CD4-positive, alpha-beta T cell treated with Interleukin-4 for 1 hour (primary cell): ENCODE data around the gene BTNL2.
"Not testable (repeated sequence)": the region's sequence is repeated elsewhere in the genome, so short reads cannot be mapped to it uniquely, and the experiment has no call there.

Experiments used
- DNase-seq, 2 donors: peaks; one replicate each; pipeline ENCODE4 v3.0.0-alpha.2; 2020 to 2022

The BTNL2 gene, protein sequence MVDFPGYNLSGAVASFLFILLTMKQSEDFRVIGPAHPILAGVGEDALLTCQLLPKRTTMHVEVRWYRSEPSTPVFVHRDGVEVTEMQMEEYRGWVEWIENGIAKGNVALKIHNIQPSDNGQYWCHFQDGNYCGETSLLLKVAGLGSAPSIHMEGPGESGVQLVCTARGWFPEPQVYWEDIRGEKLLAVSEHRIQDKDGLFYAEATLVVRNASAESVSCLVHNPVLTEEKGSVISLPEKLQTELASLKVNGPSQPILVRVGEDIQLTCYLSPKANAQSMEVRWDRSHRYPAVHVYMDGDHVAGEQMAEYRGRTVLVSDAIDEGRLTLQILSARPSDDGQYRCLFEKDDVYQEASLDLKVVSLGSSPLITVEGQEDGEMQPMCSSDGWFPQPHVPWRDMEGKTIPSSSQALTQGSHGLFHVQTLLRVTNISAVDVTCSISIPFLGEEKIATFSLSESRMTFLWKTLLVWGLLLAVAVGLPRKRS

DNA sequence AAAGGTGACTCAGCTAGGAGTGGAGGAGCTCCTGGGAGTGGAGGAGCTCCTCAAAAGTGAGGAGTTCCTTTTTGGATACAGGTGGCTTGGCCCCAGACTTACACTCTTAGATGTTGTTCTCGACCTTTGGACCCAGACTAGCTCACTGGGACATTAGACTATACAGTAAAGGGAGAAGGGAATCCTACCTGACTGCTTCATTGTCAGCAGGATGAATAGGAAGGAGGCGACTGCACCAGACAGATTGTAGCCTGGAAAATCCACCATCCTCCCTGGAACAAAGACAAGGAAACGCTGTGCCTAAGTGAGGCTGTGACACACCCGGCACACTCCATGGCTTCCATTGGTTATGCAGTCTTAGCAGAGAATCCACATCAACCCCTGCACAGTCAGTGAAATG, at the start of gene BTNL2:
TSS of gene BTNL2 (minus strand) at position 325 of the 400 bp plus-strand sequence. CDS start at position 267, 58 bp downstream.
- DNase-seq = no peak

DNA sequence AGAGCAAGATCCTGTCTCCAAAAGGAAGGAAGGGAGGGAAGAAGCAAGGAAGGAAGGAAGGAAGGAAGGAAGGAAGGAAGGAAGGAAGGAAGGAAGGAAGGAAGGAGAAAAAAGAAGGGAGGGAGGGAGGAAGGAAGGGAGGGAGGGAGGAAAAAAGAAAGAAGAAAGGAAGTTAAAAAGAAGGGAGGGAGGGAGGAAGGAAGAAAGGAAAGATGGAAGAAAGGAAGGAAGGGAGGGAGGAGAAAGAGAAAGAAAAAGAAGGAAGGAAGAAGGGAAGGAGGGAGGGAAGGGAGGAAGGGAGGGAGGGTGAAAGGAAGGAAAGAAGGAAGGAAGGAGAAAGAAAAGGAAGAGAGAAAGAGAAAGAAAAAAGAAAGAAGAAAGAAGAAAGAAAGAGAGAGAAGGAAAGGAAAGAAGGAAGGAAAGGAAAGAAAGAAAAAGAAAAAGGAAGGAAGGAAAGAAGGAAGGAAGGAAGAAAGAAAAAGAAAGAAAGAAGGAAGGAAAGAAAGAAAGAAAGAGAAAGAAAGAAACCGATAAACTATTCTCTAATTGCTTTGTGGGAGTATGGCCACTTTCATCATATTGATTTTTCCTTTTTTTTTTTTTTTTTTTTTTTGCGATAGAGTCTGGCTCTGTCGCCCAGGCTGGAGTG, 42.2 kb upstream of the BTNL2 start:
- DNase-seq = no peak

DNA sequence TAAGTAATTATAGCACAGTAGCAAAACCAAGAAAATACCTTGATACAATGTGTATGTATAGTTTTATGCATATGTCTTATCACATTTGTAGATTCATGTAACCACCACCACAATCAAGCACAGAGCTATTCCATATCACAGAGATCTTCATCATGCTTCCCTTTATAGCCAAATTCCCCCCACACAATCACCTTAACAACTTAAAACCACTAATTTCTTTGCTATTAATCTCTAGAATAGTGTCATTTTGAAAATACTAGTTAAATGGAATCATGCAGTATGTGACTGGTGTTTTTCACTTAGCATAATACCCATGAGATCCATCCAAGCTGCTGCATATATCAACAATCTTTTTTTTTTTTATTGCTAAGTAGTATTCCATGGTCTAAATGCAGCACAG, 41.0 kb upstream of the BTNL2 start:
- DNase-seq = no peak

DNA sequence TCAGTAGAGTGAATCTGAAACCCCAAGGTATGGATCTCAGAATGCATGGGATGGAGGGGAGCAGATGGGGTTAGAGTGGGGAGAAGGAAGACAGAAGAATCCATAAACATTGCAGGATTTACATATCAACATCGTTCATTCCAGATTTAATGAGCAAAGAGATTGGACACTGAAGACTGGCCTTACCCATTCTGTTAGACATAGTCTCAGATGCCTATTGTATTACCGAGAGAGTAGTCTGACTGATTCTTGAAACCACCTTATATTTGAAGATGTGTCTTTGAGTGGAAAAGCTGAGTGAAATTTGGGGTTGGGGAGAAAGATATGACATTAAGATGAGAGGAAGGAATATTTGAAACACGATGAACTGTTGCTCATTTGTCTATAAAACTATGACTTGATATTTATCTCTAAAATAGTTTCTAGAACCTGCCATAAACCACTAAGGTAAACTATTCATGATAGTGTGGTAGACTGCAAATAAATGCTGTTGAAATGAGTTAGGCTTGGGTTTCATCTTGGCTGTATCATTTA, 38.4 kb upstream of the BTNL2 start:
- no peak for DNase-seq

DNA sequence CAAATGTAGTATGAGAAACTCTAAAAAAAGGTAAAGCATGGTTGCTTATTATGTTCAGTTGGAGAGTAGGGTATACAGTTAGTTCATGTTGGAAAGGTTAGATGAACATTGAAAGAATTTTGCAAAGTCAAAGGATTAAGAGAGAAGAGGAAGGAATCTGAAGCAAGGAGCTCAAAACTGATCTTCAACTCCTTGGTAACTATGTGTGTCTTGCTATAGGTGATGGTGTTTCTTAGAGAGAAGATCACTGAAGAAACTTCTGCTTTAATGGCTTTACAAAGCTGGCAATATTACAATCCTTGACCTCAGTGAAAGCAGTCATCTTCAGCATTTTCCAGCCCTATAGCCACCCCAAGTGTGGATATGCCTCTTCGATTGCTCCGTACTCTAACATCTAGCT, 37.5 kb upstream of the BTNL2 start:
- no peak for DNase-seq

DNA sequence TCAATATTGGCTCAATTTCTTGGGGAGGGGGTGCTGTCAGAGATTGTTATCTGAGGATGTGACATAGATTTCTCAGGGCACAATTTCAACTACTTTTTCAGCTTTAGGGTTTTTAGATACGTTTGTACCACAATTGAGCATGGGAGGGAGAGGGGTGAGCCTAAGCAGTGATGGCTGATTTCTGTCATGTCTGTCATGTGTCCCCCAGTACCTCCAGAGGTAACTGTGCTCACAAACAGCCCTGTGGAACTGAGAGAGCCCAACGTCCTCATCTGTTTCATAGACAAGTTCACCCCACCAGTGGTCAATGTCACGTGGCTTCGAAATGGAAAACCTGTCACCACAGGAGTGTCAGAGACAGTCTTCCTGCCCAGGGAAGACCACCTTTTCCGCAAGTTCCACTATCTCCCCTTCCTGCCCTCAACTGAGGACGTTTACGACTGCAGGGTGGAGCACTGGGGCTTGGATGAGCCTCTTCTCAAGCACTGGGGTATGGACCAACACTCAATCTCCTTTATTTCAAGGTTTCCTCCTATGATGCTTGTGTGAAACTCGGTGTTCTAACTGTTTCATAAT, 36.1 kb upstream of the BTNL2 start:
- DNase-seq = no peak

DNA sequence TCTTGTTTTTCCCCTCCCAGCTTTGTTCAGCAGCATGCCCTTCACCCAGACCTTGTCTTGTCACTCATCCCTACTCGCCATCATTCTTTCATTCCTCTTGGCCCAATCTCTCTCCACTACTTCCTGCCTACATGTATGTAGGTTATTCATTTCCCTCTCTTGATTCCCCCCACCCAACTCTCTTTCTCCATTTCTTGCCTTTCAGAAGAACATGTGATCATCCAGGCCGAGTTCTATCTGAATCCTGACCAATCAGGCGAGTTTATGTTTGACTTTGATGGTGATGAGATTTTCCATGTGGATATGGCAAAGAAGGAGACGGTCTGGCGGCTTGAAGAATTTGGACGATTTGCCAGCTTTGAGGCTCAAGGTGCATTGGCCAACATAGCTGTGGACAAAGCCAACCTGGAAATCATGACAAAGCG, 35.3 kb upstream of the BTNL2 start:
- DNase-seq = no peak

DNA sequence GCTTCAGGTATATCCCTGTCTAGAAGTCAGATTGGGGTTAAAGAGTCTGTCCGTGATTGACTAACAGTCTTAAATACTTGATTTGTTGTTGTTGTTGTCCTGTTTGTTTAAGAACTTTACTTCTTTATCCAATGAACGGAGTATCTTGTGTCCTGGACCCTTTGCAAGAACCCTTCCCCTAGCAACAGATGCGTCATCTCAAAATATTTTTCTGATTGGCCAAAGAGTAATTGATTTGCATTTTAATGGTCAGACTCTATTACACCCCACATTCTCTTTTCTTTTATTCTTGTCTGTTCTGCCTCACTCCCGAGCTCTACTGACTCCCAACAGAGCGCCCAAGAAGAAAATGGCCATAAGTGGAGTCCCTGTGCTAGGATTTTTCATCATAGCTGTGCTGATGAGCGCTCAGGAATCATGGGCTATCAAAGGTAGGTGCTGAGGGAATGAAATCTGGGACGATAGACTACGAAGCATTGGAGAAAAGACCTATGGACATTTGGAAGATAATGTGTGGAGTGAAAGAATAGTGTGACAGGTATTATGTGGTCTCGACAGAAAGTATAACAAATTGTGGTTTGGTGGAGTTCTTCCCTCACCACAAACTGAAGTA, 32.7 kb upstream of the BTNL2 start, which contains the start of gene HLA-DRA:
TSS of gene HLA-DRA (plus strand) at position 286 of the 613 bp plus-strand sequence. CDS start at position 350, 64 bp downstream.
- DNase-seq = peak; percentile 71 to 92

DNA sequence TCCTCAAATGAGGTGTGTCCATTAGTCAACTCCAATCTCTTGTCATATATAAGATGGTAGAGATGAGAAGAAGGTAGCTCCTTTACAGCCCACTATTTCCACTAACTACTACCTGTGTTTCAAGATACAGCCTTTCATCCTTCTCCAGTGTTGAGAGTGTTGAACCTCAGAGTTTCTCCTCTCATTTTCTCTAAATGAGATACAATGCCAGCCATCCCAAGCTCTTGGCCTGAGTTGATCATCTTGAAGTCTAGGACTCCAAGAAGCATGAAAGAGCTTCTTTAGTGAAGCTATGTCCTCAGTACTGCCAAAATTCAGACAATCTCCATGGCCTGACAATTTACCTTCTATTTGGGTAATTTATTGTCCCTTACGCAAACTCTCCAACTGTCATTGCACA, 32.2 kb upstream of the BTNL2 start:
- no peak for DNase-seq

DNA sequence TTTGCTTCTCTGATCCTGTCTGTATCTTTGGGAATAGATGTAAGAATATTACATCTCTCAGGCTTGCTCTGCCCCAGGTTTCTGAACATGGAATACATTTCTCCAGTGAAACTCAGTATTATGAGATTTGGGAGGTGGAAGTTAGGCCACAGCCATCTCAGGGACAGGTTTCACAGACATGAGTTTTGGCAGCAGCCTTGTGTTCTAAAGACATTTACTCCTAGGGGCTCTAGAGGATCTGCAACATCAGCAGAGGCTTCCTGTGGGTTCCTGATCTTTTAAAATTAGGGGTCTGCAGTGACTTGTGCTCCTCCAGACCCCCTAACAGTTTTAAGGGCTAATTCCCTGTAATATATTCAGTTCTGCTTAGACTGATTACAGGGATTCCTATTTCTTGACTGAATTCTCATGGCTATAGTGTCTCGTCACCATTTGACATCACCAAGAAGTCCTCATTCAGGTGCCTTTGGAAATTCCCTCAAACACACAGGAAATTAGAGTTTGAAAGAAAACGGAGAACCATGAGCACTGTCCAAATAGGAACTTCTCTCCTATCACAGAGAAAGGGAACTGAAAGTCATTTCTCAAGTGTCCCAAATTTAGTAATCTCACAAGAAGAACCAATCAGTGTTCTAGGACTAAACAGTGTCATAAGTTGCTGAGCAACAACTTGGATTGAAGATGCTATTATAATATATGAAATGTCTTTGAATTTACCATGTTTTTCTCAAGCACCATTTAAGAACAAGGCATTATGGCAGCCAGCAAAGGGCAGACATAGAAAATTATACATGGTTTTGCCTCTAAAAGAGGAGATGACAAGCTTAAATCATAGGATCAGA, 30.2 kb upstream of the BTNL2 start:
- DNase-seq = peak; percentile 36 to 66

DNA sequence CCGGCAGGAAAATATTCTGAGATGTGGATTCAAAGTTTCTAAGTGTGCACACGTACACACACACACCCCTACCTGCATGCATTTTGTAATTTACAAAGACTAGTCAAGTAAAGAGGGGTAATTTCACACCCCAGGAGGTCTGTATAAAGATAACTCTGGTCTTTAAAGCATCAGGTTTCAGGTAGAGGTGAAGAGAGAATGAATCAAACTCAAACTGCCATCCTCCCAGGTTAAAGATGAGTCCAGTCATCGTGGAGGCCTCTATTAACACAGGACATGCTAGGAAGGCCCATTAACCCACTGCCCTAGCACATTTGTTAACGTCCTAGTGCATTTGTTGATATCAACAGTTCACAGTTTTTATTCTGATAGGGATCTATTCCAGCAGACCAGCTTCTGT, 29.2 kb upstream of the BTNL2 start:
- no peak for DNase-seq

DNA sequence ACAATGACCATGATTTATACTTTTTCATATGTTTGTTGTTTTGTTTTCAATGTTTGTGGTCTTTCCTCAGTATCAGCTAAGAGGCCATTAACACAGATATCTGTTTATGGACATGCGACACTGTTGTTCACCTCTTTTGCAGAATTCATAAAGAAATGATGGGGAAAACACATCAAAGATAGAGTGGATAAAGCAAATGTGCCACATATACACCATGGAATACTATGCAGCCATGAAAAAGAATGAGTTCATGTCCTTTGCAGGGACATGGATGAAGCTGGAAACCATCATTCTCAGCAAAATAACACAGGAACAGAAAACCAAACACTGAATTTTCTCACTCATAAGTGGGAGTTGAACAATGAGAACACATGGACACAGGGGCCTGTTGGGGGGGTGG, 27.0 kb upstream of the BTNL2 start:
- DNase-seq = not testable (repeated sequence)

DNA sequence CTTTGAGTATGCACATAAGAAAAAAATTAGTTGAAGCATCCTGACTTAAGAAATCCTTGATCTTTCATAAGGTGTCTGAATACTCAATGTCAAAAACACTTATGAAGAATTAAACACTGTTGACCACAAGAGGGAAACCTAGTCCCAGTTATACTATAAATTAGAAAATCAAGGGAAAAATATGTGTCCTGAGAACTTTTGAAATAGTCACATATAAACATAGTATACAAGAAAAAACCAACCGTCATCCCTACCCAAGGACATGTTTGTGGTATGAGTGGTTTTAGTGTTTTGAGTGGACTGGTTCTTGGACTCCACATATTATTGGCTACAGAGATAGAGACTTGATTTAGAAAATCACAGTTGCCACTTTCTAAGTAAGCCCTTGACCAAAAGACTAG, 25.1 kb upstream of the BTNL2 start:
- DNase-seq = peak in 1 of 2 donors; percentile 63

DNA sequence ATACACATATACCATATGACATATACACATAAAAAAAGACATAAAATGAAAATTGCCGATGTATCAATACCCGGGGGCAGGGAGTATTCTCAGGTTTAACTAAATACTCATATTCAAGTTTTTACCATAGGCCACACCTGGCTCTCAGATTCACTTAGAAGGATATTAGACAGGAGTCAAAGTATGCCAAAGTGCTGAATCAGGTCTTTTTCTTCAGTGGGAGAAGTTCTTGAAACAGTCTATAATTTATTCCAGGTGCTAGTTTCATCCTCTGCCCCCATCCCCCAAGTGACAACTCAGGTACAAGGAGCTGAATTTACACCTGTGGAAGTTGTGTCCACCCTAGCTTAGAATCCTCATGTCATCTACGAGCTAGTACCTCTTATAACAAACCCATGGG, 24.2 kb upstream of the BTNL2 start:
- DNase-seq = no peak

DNA sequence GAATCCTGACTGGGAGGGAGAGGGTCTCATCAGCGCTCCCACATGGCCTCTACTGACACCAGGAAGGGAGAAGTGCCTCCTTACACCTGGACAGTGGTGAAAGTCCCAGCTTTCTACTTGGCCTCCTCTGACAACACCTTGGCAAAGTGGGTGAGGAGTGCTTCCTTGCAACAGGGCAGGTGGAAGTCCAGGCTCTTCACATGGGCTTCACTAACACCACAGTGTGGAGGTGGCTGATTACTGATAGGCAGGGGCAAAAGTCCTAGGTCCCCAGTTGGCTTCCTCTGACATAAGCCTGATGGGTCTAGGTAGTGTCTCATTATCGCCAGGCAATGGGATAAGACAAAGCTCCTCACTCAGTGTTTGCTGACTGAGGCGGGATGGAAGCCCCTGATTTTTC, 23.2 kb upstream of the BTNL2 start:
- no peak for DNase-seq

DNA sequence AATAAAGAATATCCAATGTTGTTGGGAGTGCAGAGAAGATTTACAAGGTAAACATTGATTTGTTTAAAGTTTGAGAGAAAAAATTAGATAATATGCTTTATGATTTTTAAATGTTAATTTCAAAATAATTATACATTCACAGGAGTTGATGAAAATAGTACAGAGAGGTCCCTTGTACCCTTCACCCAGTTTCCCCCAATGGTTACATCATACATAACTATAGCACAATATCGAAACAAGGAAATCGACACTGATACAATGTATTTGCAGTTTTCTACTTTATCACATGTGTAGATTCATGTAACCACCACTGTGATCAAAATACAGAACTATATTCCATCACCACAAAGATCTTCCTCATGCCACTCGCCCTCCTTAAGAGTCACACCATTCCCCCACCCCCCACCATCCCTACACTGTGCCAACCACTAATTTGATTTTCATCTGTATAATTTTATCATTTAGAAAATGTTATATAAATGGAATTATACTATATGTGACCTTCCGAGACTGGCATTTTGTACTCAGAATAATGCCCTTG, 21.0 kb upstream of the BTNL2 start:
- no peak for DNase-seq

DNA sequence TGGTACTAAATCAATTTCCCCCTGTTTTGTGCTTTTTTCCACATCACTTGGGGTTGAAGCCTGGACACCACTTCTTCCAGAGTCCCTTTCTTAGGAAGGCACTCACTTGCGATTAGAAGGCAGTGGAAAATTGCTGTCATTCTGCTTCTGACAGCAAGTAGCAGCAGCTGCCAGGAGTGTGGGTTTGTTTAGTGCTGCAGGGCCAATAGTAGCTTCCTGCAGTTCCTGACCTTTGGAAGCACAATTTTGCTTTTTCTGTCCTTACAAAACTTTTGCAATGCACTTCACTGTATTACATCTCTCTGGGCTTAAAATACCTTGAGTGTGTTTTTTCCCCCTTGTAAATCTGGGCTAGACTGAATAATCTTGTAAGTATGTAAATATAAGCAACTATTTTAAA, 20.2 kb upstream of the BTNL2 start:
- no peak for DNase-seq

DNA sequence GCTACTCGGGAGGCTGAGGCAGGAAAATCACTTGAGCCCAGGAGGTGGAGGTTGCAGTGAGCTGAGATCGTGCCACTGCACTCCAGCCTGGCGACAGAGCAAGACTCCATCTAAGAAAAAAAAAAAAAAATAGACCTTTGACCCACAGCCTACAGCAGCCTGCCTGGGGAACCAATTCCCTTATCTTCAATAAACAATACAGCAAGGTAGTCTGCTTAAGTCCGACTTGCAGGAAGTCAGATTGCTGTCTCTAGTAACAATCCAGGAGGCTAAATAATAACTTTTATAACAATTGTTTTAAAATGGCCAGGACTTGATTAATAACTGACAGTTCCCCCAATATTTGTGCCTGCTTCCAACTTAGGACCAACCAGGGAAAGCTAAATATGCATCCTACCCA, 19.4 kb upstream of the BTNL2 start:
- no peak for DNase-seq

DNA sequence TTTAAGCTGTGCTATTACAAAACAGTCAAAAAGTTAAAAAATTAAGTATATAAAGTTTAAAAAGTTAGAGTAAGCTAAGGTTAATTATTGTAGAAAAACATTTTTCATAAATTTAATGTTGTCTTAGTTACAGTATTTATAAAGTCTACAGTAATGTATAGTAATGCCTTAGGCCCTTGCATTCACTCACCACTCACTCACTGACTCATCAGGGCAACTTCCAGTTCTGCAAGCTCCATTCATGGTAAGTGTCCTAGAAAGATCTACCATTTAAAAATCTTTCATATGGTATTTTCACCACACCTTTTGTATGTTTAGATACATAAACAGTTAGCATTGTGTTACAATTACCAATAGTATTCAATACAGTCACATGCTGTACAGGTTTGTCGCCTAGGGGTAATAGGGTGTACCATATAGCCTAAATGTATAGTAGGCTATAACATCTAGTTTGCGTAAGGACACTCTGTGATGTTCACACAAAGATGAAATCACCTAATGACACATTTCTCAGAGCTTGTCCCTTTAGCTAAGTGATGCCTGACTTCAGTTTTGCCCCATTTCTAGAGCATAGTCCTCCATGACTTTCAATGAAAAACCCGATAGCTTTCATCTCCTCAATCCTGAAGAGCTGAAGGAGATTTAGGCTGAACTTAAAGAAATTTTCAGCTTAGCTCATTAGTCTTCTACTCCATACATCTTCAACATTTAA, 17.8 kb upstream of the BTNL2 start:
- no peak for DNase-seq

DNA sequence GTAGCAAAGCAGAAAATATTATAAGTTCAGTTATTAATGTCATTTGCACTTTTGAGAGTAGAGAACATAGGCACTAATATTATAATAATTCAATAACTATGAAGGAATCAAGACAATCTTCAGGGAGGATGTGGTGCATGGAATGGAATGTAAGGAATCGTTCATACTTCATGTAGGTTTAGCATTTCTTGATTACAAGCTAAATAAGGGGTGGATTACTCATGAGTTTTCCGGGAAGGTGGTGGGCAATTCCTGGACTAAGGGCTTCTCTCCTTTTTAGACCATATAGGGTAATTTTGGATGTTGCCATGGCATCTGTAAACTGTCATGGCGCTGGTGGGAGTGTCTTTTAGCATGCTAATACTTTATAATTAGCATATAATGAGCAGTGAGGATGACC, 9.1 kb upstream of the BTNL2 start:
- DNase-seq = no peak

DNA sequence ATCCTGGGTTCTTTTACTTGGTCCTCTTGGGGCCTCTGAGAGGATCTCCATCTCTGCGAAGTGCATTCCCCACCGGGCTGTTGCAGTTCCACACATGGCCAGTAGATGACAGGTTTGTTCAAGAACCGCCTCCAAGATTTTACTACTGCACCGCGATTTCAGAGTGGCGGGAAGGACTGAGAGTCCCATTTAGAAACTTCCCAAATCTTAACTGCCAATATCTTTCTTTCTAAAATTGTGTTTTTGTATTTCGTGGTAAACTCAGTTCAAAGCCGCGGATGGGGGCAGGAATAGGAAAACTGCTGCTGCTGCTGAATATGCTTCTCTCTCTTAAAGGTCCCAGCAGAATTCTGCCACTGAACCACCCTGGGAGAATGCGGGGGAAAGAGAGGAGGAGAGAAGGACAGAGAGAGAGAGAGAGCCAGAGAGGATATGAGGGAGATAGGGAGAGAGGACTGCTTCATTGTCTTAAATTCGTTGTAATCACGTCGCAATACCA, 8.6 kb upstream of the BTNL2 start:
- peak; percentile 75 to 77 for DNase-seq
